ENCODE results near the gene NOC2L.
"Not testable (repeated sequence)": the region's sequence is repeated elsewhere in the genome, so short reads cannot be mapped to it uniquely, and the experiment has no call there.

The NOC2L gene

DNA sequence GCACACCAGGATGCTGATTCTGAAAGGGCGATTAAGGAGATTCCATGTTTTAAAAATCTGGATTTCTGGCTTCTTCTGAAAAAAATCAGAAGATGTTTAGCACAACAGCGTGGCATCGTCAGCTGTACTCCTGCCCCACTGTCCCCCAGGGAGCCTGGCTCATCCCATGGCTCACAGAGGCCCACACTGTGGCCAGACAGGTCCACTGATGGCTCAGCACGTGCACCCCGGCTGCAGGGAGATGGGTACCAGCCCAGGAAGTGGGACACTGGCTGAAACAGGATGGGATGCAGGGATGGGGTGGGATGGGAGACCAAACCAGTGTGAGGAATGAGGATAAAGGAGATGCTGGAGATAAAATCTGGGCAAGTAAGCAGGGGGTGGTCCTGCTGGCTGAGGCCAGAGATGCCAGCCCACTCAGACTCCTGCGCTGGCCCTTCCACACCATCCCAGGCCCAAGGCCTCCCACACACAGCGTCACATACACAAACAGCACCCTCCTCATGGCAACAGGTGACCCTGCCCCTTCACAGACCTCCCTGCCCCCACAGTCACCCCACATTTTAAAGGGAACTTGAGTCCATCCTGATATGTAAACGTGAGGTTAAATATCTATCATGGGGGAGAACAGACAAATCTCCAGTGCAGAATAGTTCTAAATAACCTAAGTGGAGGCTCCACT is 59.3 kb downstream of the NOC2L start:
- no peak for DNase-seq (ENCODE audit: low read depth, low spot score)
- no peak overlapping the region for H3K4me3 ChIP-seq (ENCODE audit: low read length)

DNA sequence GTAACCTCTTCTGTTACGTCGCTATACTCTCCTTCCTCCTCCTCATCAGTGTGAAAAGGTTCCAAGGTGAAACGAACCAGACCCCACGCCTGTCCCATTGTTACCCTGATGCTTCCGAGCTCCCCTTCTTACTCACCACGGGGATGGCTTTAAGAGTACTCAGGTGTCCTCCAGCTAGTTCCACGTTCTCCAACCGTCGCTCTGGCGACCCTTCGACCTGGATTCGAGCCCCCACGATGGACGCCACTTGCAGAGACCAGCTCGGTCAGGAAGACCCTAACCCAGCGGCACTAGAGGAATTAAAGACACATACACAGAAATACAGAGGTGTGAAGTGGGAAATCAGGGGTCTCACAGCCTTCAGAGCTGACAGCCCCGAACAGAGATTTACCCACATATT is 61.1 kb downstream of the NOC2L start:
- H3K4me3 ChIP-seq (ENCODE audit: low read length) = not testable (repeated sequence)

DNA sequence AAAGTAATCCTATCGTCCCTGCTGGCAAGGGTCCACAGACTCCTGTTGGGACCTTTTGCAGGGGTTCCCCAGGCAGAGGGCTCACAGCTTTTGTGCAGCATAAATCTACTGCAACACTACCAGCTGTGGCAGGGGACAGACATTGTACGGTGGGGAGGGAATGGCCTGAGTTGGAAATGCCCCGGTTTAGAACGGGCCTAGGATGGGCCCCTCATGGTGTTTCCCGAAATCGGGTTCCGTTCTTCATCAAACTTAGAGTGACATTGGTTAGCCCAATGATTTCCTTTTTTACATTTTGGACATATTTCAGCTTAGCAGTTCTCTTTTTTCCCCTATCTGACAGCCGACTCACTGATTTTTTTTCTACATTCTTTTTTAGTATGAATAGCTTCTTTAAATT is 61.8 kb downstream of the NOC2L start:
- H3K4me3 ChIP-seq (ENCODE audit: low read length) = no peak overlapping the region
- no peak for DNase-seq (ENCODE audit: low read depth, low spot score)

More for the DNA sequence above, 61.1 kb downstream of the NOC2L start:
- DNase-seq (ENCODE audit: low read depth, low spot score) = not testable (repeated sequence)
